Measurements from ENCODE around the gene SND1.

Gene SND1

GRCh38 chr7:128035712-128036111, 383.7 kb downstream of the SND1 start (continued):
- TF ChIP-seq TOX (CRISPR knock-in tag; IDR thresholded peaks at IDR 0.05; ENCODE audit: borderline replicate concordance) (no peak), TSHZ2 (CRISPR knock-in tag; IDR thresholded peaks at IDR 0.05) (no peak), GLIS3 (CRISPR knock-in tag; IDR thresholded peaks at IDR 0.05) (no peak), ZFP30 (CRISPR knock-in tag; IDR thresholded peaks at IDR 0.05) (no peak), CSDC2 (CRISPR knock-in tag; IDR thresholded peaks at IDR 0.05) (no peak)

GRCh38 chr7:128036226-128036940, 384.4 kb downstream of the SND1 start:
- no peak for ATAC-seq
- TF ChIP-seq CSRNP3 (CRISPR knock-in tag; IDR thresholded peaks at IDR 0.05), result no peak
- TF ChIP-seq RARB (CRISPR knock-in tag; IDR thresholded peaks at IDR 0.05), result no peak
- TF ChIP-seq SNAI2 (CRISPR knock-in tag; IDR thresholded peaks at IDR 0.05), result no peak

GRCh38 chr7:128037081-128037480, 385.1 kb downstream of the SND1 start:
- ATAC-seq, result peak; percentile 20; the same call in 2 of the 3 replicates
- no peak for TF ChIP-seq ZC3H10 (CRISPR knock-in tag; IDR thresholded peaks at IDR 0.05)
- TF ChIP-seq ZNF565 (CRISPR knock-in tag; conservative IDR thresholded peaks at IDR 0.05; ENCODE audit: low read depth), result no peak
- TF ChIP-seq ARNTL (CRISPR knock-in tag; IDR thresholded peaks at IDR 0.05; ENCODE audit: borderline replicate concordance, low read depth), result no peak
- no peak for TF ChIP-seq CSRNP3 (CRISPR knock-in tag; IDR thresholded peaks at IDR 0.05)
- no peak for TF ChIP-seq BACH2 (CRISPR knock-in tag; IDR thresholded peaks at IDR 0.05; ENCODE audit: borderline replicate concordance)
- no peak for TF ChIP-seq POU6F1 (CRISPR knock-in tag; IDR thresholded peaks at IDR 0.05; ENCODE audit: borderline replicate concordance, low read depth)
- no peak for TF ChIP-seq SNAI2 (CRISPR knock-in tag; IDR thresholded peaks at IDR 0.05)
- no peak for TF ChIP-seq CREB5 (CRISPR knock-in tag; IDR thresholded peaks at IDR 0.05; ENCODE audit: low read depth)
- TF ChIP-seq ZNF8 (CRISPR knock-in tag; IDR thresholded peaks at IDR 0.05), result no peak
- TF ChIP-seq OSR1 (CRISPR knock-in tag; IDR thresholded peaks at IDR 0.05), result no peak
- TF ChIP-seq ZFP3 (CRISPR knock-in tag; IDR thresholded peaks at IDR 0.05), result no peak
- TF ChIP-seq CSDC2 (CRISPR knock-in tag; IDR thresholded peaks at IDR 0.05), result no peak
- no peak for TF ChIP-seq TSHZ2 (CRISPR knock-in tag; IDR thresholded peaks at IDR 0.05)
